ENCODE results near the gene ASPSCR1.
"Not testable (repeated sequence)": the region's sequence is repeated elsewhere in the genome, so short reads cannot be mapped to it uniquely, and the experiment has no call there.

The ASPSCR1 gene

GRCh38 chr17:82035956-82036633, 58.7 kb downstream of the ASPSCR1 start:
- H3K4me3 ChIP-seq (ENCODE audit: low read depth, low read length), result peak overlapping the region; percentile 70; the same call in 1 of the 2 replicates

GRCh38 chr17:82036634-82037091, 59.2 kb downstream of the ASPSCR1 start:
- peak overlapping the region; percentile 70 for H3K4me3 ChIP-seq (ENCODE audit: low read depth, low read length)
- no peak for TF ChIP-seq CTCF (IDR thresholded peaks at IDR 0.05; ENCODE audit: low read depth, low read length)

More at GRCh38 chr17:82035956-82036633, 58.7 kb downstream of the ASPSCR1 start:
- no peak for TF ChIP-seq CTCF (IDR thresholded peaks at IDR 0.05; ENCODE audit: low read depth, low read length)

GRCh38 chr17:82037092-82037888, 59.9 kb downstream of the ASPSCR1 start, which contains the start of gene DCXR:
Gene DCXR (minus strand): TSS chr17:82037697. CDS start chr17:82037682, 15 bp downstream.
- H3K4me3 ChIP-seq (ENCODE audit: low read depth, low read length), result peak within 1 kb of the TSS; percentile 70
- peak; percentile 62 for TF ChIP-seq CTCF (IDR thresholded peaks at IDR 0.05; ENCODE audit: low read depth, low read length)

GRCh38 chr17:82037889-82038195, 60.4 kb downstream of the ASPSCR1 start:
- TF ChIP-seq CTCF (IDR thresholded peaks at IDR 0.05; ENCODE audit: low read depth, low read length), result no peak
- H3K4me3 ChIP-seq (ENCODE audit: low read depth, low read length), result peak overlapping the region; percentile 70

GRCh38 chr17:82038796-82039409, 61.5 kb downstream of the ASPSCR1 start:
- not testable (repeated sequence) for H3K4me3 ChIP-seq (ENCODE audit: low read depth, low read length)

- no peak overlapping the region for H3K4me3 ChIP-seq (ENCODE audit: low read depth, low read length)
Measured at GRCh38 chr17:82039695-82040299, 62.4 kb downstream of the ASPSCR1 start.

More at GRCh38 chr17:82039695-82040299, 62.4 kb downstream of the ASPSCR1 start:
- no peak for TF ChIP-seq CTCF (IDR thresholded peaks at IDR 0.05; ENCODE audit: low read depth, low read length)

Measured in WI38 (cell line).